KMS-11 (cell line): ENCODE results near the gene COPA.

Experiments
- H2AFZ ChIP-seq: fragments of 200-600 bp; sonication (generic); 2 replicates; pipeline ENCODE4 v1.6.1; 2016; ENCODE audit warnings: antibody characterized with exemption, mixed run types, low read depth
- H3K27ac ChIP-seq: fragments of 200-600 bp; sonication (generic); 2 replicates; pipeline ENCODE4 v1.6.1; 2016; ENCODE audit warnings: mild to moderate bottlenecking, mixed run types
- H3K27me3 ChIP-seq: fragments of 200-600 bp; sonication (generic); 2 replicates; pipeline ENCODE4 v1.6.1; 2017; ENCODE audit warnings: mild to moderate bottlenecking, low read depth, mixed run types, moderate library complexity; ENCODE audit not compliant: insufficient read depth
- H3K36me3 ChIP-seq: fragments of 200-600 bp; sonication (generic); 2 replicates; pipeline ENCODE4 v1.6.1; 2017; ENCODE audit warnings: mild to moderate bottlenecking, mixed run types; ENCODE audit not compliant: insufficient read depth
- H3K4me1 ChIP-seq: fragments of 200-600 bp; sonication (generic); 2 replicates; pipeline ENCODE4 v1.6.1; 2016; ENCODE audit warnings: mild to moderate bottlenecking, low read depth, mixed run types; ENCODE audit not compliant: poor library complexity, severe bottlenecking
- H3K4me2 ChIP-seq: fragments of 200-600 bp; sonication (generic); 2 replicates; pipeline ENCODE4 v1.7.0; 2016; ENCODE audit warnings: mild to moderate bottlenecking, mixed run types
- H3K4me3 ChIP-seq: fragments of 200-600 bp; sonication (generic); IDR thresholded peaks from 2 replicates; pipeline ENCODE4 v1.6.1; 2017; ENCODE audit warnings: low read depth, low read length, mixed read lengths; ENCODE audit not compliant: insufficient read depth
- H3K79me2 ChIP-seq: fragments of 200-600 bp; sonication (generic); 2 replicates; pipeline ENCODE4 v1.6.1; 2016; ENCODE audit warnings: low read depth, mixed run types; ENCODE audit not compliant: insufficient read depth
- H3K9ac ChIP-seq: fragments of 200-600 bp; sonication (generic); 2 replicates; pipeline ENCODE4 v1.6.1; 2016; ENCODE audit warnings: mild to moderate bottlenecking, mixed run types
- H4K20me1 ChIP-seq: fragments of 200-600 bp; sonication (generic); 2 replicates; pipeline ENCODE4 v1.6.1; 2016; ENCODE audit warnings: mild to moderate bottlenecking, mixed run types; ENCODE audit not compliant: insufficient read depth
- CTCF ChIP-seq: fragments of 200-600 bp; sonication (generic); conservative IDR thresholded peaks from 2 replicates; pipeline ENCODE4 v1.6.1; 2017; ENCODE audit warnings: low read depth, mild to moderate bottlenecking, antibody characterized with exemption, low read length, moderate library complexity, mixed read lengths

COPA gene

GRCh38 chr1:160277987-160278386, 65.1 kb downstream of the COPA start:
- H3K27ac ChIP-seq, result no peak overlapping the region
- H3K36me3 ChIP-seq, result peaks cover 9% of the 10 kb centered on the region; the same call in 1 of the 2 replicates
- H3K4me2 ChIP-seq, result no peak overlapping the region
- H3K4me3 ChIP-seq, result no peak overlapping the region
- H3K9ac ChIP-seq, result no peak overlapping the region
- no peaks in the 10 kb centered on the region for H4K20me1 ChIP-seq
- H2AFZ ChIP-seq, result no peak overlapping the region
- H3K27me3 ChIP-seq, result no peaks in the 10 kb centered on the region
- no peaks in the 10 kb centered on the region for H3K79me2 ChIP-seq
- no peak for TF ChIP-seq CTCF
- no peaks in the 10 kb centered on the region for H3K4me1 ChIP-seq

- H3K9ac ChIP-seq, result no peak overlapping the region
- H3K4me1 ChIP-seq, result no peaks in the 10 kb centered on the region
- H3K4me3 ChIP-seq, result no peak overlapping the region
- no peak for TF ChIP-seq CTCF
- H4K20me1 ChIP-seq, result no peaks in the 10 kb centered on the region
- H3K27ac ChIP-seq, result no peak overlapping the region
- H2AFZ ChIP-seq, result no peak overlapping the region
- H3K4me2 ChIP-seq, result no peak overlapping the region
- H3K36me3 ChIP-seq, result peaks cover 9% of the 10 kb centered on the region; the same call in 1 of the 2 replicates
- no peaks in the 10 kb centered on the region for H3K79me2 ChIP-seq
- no peaks in the 10 kb centered on the region for H3K27me3 ChIP-seq
Observed at GRCh38 chr1:160277330-160277729, 65.7 kb downstream of the COPA start.

- H3K27ac ChIP-seq, result no peak overlapping the region
- no peaks in the 10 kb centered on the region for H3K4me1 ChIP-seq
Observed at GRCh38 chr1:160271025-160271424, 72.0 kb downstream of the COPA start.

GRCh38 chr1:160267284-160267991, 75.6 kb downstream of the COPA start:
- Histone ChIP-seq H3K9ac (no peak overlapping the region), H3K27me3 (no peaks in the 10 kb centered on the region), H3K4me3 (no peak overlapping the region), H3K4me1 (peaks cover 14% of the 10 kb centered on the region), H3K79me2 (no peaks in the 10 kb centered on the region; the same call in 1 of the 2 replicates), H3K27ac (no peak overlapping the region), H4K20me1 (no peaks in the 10 kb centered on the region), H2AFZ (no peak overlapping the region), H3K36me3 (no peaks in the 10 kb centered on the region), H3K4me2 (no peak overlapping the region)
- no peak for TF ChIP-seq CTCF

More at GRCh38 chr1:160271025-160271424, 72.0 kb downstream of the COPA start:
- Histone ChIP-seq H3K4me3 (no peak overlapping the region), H3K36me3 (no peaks in the 10 kb centered on the region), H4K20me1 (no peaks in the 10 kb centered on the region), H2AFZ (no peak overlapping the region), H3K27me3 (no peaks in the 10 kb centered on the region), H3K79me2 (no peaks in the 10 kb centered on the region), H3K9ac (no peak overlapping the region), H3K4me2 (no peak overlapping the region)
- TF ChIP-seq CTCF, result no peak
